ENCODE measurements around the gene CXCR2.

Gene CXCR2

DNA sequence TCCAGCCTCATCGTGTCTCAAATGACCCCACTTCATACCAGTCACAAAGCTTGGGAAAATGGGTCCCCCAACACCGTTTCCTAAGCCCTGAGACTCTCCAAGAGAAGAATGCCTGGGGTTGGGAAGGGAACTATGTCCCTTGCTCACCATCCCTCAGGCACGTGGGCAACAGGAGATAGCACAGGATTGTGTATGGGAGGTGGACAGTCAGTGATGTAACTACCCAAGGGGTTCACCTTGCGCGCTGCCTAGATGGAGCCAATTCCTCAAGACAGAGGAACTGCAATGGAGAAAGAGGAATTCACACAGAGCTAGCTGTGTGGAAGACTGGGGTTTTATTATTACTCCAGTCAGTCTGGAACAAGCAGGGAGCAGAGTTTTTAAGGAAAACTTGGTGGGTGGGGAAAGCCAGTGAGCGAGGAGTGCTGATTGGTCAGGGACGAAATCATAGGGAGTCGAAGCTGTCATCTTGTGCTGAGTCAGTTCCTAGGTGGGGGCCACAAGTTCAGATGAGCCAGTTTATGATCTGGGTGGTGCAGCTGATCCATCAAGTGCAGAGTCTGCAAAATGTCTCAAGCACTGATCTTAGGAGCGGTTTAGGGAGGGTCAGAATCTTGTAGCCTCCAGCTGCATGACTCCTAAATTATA is 54.8 kb downstream of the CXCR2 start:
- in situ Hi-C loops (cut with MboI; ENCODE audit: low sequenced_read_pairs): loop anchor here (10.0 kb wide), 1 partner anchor 84 kb away; the partner anchor contains the start of gene GPBAR1

- in situ Hi-C loops (cut with MboI; ENCODE audit: low sequenced_read_pairs): loop anchor here (10.0 kb wide), 1 partner anchor 80 kb away; the partner anchor contains the start of gene GPBAR1
These were observed 58.5 kb downstream of the CXCR2 start for GRCh38 chr2:218184331-218184730.

- in situ Hi-C loops (cut with MboI; ENCODE audit: low sequenced_read_pairs): loop anchor here (10.0 kb wide), 1 partner anchor 78 kb away; the partner anchor contains the start of gene GPBAR1
These were observed 60.5 kb downstream of the CXCR2 start for GRCh38 chr2:218186355-218186766.

All from HL-60/S4 treated with retinoic acid at 250 ng/mL for 4 days and 3 days (cell line).